ENCODE data around the gene ZNHIT1.
"Not testable (repeated sequence)": the region's sequence is repeated elsewhere in the genome, so short reads cannot be mapped to it uniquely, and the experiment has no call there.

ZNHIT1 gene

GRCh38 chr7:101186844-101187428, 31.0 kb upstream of the ZNHIT1 start:
- no peak for DNase-seq (ENCODE audit: low read depth in 2 of 2)

GRCh38 chr7:101189109-101189508, 28.9 kb upstream of the ZNHIT1 start:
- DNase-seq (ENCODE audit: low read depth in 2 of 2), result no peak

GRCh38 chr7:101195884-101196283, 22.1 kb upstream of the ZNHIT1 start:
- no peak for DNase-seq (ENCODE audit: low read depth in 2 of 2)

GRCh38 chr7:101197991-101198390, 20.0 kb upstream of the ZNHIT1 start:
- no peak for DNase-seq (ENCODE audit: low read depth in 2 of 2)

GRCh38 chr7:101198476-101198875, 19.5 kb upstream of the ZNHIT1 start:
- no peak for DNase-seq (ENCODE audit: low read depth in 2 of 2)

GRCh38 chr7:101199522-101199921, 18.4 kb upstream of the ZNHIT1 start:
- DNase-seq (ENCODE audit: low read depth in 2 of 2), result not testable (repeated sequence)

GRCh38 chr7:101200504-101200861, 17.5 kb upstream of the ZNHIT1 start:
- no peak for DNase-seq (ENCODE audit: low read depth in 2 of 2)

- no peak for DNase-seq (ENCODE audit: low read depth in 2 of 2)
Observed at GRCh38 chr7:101200862-101201599, 16.9 kb upstream of the ZNHIT1 start, which contains the start of gene MOGAT3. Gene MOGAT3, minus strand, starts transcription at chr7:101201036. Its CDS starts 182 bp downstream, at chr7:101200854.

GRCh38 chr7:101201695-101202602, 16.0 kb upstream of the ZNHIT1 start:
- DNase-seq (ENCODE audit: low read depth in 2 of 2), result no peak

- DNase-seq (ENCODE audit: low read depth in 2 of 2), result no peak
Observed at GRCh38 chr7:101202603-101202918, 15.4 kb upstream of the ZNHIT1 start.

GRCh38 chr7:101203740-101204738, 13.9 kb upstream of the ZNHIT1 start:
- DNase-seq (ENCODE audit: low read depth in 2 of 2), result not testable (repeated sequence)

- no peak for DNase-seq (ENCODE audit: low read depth in 2 of 2)
Observed at GRCh38 chr7:101205901-101206664, 11.9 kb upstream of the ZNHIT1 start.

GRCh38 chr7:101206665-101207042, 11.3 kb upstream of the ZNHIT1 start:
- no peak for DNase-seq (ENCODE audit: low read depth in 2 of 2)

- no peak for DNase-seq (ENCODE audit: low read depth in 2 of 2)
Observed at GRCh38 chr7:101207459-101207858, 10.5 kb upstream of the ZNHIT1 start.

GRCh38 chr7:101208794-101209193, 9.2 kb upstream of the ZNHIT1 start:
- no peak for DNase-seq (ENCODE audit: low read depth in 2 of 2)

GRCh38 chr7:101210143-101210542, 7.8 kb upstream of the ZNHIT1 start:
- no peak for DNase-seq (ENCODE audit: low read depth in 2 of 2)

GRCh38 chr7:101211501-101211900, 6.5 kb upstream of the ZNHIT1 start:
- no peak for DNase-seq (ENCODE audit: low read depth in 2 of 2)

GRCh38 chr7:101212014-101212413, 6.0 kb upstream of the ZNHIT1 start:
- no peak for DNase-seq (ENCODE audit: low read depth in 2 of 2)

GRCh38 chr7:101216001-101216859, 1.7 kb upstream of the ZNHIT1 start:
- DNase-seq (ENCODE audit: low read depth in 2 of 2), result no peak
